Measurements from ENCODE around the gene INPP5D.
A peak's percentile ranks its signal among the peaks of the same experiment; 100 is the strongest.
"Not testable (repeated sequence)": the region's sequence is repeated elsewhere in the genome, so short reads cannot be mapped to it uniquely, and the experiment has no call there.

Gene INPP5D

DNA sequence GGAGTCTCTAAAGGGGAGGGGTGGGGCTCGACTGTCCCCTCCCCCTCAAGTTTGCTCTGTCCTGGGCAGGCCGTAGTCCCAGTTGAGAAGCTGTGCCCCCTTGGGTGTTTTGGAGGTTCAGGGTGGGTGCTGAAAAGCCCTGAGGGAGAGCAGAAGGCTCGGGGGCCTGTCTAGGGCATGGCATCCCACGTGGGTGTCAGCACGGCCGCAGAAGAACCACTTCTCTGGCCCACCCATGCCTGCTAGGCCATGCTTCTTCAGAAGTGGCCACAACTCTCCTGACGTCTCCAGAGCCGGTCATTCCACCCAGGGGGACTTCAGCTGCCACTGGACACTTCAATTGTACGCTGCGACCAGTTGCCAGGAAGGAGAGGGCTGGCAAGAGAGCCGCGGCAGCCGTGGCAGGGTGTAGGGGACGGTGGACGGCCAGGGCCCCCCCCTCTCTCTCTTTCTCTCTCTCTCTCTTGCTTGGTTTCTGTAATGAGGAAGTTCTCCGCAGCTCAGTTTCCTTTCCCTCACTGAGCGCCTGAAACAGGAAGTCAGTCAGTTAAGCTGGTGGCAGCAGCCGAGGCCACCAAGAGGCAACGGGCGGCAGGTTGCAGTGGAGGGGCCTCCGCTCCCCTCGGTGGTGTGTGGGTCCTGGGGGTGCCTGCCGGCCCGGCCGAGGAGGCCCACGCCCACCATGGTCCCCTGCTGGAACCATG is at the start of gene INPP5D:
Gene INPP5D, plus strand, starts transcription at position 546 of the 704 bp plus-strand sequence. Its CDS starts 137 bp downstream, at position 683.
- peak; percentile 81 for DNase-seq (ENCODE audit: low spot score)

DNA sequence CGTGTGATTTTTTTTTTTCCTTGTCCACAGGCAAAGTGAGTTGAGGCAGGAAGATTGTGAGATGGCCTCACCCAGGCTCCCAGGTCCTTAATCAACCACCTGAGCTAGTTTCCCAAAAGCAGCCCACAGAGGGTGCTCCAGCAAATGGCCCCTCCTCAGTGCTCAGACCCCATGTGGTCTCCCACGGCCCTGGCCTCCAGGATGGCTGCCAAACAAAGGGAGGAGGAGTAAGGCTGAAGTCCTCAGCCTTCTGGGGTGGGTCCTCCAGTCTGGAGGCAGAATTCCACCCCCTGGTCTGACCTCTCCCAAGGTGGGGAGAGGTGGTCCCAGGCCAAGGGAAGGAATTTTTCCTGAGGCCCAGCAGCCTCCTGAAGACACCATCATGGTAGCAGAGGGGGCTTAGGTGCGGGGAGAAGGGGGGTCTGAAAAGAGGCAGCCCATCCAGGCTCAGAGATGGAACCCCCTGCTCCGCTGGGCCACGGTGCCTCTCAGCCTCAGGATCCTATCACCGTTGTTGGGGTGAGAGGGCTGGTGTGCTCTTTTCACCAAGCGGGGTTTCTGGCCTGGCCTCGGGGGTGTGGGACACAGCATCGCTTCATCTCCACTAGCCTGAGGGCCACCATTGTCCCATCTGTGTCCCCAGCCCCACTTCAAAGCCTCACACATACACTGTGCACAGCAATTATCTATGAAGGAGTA is 49.4 kb upstream of the INPP5D start:
- DNase-seq (ENCODE audit: low spot score) = no peak

DNA sequence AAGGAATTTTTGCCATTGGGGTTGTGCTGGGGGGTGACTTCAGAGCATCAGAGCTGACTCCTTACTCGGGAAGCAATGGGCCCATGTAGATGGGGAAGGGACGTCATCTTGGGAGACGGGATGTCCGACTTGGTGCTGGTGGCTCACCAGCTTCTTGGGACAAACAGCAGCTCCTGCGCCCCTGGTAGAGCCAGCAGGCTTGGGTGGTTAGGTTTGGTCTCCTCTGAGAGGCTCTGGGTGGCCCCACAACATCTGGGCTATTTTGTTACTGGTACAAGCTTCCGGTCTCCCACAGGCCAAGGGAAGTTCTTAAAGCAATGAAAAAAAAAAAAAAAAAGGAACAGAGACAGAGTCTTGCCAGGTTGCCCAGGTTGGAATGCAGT is 48.9 kb upstream of the INPP5D start:
- DNase-seq (ENCODE audit: low spot score) = no peak

DNA sequence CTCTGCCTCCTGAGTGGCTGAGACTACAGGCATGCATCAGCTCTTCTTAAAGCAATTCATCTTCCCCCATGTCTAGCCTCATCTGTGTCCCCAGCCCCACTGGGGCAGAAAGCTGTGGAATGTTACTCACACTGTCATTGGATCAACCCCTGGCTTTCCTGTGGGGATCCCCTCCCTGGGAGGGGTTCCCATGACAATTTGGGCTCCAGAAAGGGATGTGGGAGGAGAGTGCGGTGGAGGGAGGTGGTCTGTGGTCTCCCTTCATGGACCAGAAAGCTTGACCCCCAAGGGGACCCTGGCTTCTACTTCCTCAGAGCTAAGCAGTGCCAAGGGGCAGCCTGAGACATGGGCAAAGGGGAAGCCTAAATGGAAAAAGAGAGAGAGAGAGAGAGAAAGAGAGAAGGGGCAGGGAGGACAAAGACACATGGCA is 48.4 kb upstream of the INPP5D start:
- no peak for DNase-seq (ENCODE audit: low spot score)

DNA sequence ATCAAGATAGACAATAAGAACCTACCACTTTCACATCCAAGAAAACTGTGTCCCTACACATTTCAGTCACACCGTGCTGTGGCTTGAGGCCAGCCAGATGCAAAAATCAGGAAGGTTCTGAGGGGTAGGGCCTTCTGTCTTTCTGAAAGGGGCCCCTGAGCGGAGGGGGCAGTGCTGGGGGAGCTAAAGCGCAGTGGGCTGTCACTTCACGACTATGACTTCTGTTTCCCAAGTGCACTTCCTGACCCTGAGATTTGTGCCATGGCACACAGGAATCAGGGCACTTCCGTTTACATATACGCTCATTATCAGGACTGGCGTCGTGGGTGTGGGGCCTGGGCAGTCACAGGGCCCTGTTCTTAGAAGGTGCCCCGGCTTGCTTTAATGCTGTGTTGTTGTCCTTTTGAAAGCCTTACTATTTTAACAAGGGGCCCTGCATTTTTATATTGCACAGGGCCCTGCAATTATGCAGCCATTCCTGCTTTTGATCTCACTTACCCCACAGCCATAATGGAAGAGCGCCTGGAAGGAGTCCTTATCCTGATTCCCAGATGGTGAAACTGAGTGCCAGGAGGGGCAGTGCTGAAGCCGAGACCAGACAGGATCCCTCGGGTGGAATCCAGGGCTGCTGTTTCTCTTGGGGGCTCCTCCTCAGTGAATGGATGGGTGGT is 47.7 kb upstream of the INPP5D start:
- DNase-seq (ENCODE audit: low spot score) = no peak

DNA sequence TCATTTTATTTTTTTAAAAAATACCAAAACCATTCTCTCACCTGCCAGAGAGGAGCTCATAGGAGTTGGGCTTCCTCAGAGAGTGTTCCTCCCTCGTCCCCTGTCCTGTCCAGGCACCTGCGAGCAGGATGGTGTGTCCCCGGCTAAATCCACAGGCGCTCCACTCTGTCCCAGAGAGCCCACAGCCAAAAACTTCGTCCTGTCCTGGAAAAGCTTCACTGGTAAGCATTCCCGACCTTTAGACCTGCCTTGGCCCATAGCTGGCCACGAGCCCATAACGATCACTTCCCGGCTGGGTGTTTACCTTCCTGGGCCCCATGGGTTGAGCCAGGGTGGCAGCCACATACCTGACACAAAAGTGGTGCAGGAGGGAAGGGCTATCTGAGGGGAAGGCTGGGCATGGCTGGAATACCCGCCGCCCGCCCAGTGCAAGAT is 47.1 kb upstream of the INPP5D start, which contains the start of gene NGEF:
Gene NGEF, minus strand, starts transcription at position 230 of the 435 bp plus-strand sequence. CDS start 38,366 bp downstream, outside the sequence.
- DNase-seq (ENCODE audit: low spot score) = no peak

DNA sequence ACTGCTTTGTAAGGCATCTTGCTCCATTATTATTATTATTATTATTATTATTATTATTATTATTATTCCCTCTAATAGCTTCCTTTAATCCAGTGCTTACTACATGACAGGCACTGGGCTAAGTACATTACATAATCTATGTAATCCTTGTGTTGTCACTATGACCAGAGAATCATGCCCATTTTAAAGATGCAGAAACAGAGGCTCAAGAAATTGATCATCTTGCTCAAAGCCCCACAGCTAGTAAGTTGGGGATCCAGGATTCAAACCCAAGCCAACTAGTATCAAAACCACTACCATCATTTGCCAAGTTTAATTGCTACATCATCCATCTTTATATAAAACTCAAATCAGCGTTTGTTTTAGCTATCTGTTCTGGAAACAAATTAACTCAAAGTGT is 46.5 kb upstream of the INPP5D start:
- DNase-seq (ENCODE audit: low spot score) = no peak

DNA sequence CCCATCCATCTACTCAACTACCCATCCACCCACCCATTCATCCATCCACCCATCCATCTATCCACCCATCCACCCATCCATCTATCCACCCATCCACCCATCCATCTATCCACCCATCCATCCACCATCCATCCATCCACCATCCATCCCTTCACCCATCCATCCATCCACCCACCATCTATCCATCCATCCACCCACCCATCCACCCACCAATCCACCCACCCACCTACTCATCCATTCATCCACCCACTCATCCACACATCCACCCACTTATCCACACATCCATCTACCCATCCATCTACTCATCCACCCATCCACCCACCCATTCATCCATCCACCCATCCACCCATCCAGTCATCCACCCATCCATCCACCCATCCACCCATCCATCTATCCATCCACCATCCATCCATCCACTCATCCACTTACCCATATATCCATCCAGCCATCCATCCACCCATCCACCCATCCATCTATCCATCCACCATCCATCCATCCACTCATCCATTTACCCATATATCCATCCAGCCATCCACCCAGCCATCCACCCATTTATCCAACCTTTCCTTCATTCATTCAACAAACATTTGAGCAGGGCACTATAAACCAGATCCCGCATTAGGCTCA is 45.0 kb upstream of the INPP5D start:
- DNase-seq (ENCODE audit: low spot score) = no peak

DNA sequence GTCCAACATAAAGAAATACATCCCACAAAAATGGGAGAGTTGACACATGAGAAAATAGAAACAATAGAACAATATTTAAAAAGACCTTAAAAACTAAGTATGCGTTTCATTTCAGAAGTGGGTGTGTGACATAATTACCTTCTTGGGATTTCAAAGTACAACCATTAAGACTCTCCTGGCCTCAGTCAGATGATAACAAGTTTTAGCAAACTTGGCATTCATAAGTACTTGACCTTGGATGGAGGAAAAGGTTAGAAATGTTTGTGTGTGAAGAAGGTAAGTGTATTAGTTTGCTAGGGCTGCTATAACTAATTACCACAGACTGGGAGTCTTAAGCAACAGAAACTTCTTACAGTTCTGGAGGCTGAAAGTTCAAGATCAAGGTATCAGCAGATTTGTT is 42.2 kb upstream of the INPP5D start:
- DNase-seq (ENCODE audit: low spot score) = no peak

DNA sequence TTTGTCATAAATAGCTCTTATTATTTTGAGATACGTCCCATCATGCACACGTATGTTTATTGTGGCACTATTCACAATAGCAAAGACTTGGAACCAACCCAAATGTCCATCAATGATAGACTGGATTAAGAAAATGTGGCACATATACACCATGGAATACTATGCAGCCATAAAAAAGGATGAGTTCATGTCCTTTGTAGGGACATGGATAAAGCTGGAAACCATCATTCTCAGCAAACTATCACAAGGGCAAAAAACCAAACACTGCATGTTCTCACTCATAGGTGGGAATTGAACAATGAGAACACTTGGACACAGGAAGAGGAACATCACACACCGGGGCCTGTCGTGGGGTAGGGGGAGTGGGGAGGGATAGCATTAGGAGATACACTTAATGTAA is 40.5 kb upstream of the INPP5D start:
- DNase-seq (ENCODE audit: low spot score) = not testable (repeated sequence)

DNA sequence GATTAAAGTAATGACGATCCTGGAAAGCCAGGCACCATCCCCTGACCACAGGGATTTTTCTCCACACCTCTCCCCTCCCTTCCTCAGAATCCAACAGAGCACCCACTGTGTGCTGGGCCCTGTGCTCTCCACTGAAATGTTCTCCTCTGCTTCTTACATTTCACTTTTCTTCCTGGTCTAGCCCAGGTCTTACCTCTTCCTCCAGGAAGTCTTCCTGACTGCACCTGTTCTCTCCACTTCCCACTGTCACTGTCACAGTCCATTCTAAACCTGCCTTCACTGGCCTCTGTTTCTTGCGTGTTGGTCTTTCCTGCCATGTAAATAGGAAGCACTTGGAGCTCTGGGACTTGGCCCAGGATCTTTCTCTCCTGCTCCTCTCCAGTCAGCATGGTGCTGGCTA is 39.7 kb upstream of the INPP5D start:
- DNase-seq (ENCODE audit: low spot score) = no peak

DNA sequence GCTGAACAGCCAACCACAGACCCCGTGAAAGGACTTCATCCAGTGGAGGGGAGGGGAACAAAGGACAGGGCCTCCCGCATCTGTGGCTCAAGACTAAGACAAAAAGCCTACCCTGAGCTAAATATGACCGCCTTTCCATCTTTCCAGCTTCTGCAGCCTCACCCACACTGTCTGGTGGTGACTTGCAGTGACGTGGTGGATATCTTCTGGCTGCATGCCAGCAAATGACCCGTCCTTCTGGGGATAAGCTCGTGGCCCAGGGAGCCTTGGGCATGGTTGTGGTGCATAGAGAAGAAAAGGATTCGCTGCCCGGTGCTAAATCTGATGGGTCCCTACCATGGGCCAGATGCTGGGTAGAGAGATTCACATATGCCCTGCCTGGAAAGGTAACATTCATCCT is 38.4 kb upstream of the INPP5D start:
- no peak for DNase-seq (ENCODE audit: low spot score)

DNA sequence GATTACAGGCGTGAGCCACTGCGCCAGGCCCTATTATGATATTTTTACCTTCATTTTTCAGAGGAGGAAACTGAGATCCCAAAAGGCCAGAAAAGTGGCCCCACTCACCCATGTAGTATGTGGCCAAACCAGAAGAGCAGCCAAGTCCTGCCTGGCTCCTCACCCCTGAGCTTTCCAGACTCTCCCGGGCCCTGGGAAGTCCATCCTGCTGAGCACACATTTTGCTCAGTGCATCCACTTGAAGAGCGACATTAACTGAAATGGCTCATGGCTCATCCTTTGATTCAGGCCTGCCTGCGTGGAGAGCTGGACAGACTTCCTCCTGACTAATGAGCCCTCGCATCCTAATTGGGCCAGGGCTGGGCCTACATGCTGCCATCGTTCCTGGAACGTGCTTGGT is 37.6 kb upstream of the INPP5D start:
- DNase-seq (ENCODE audit: low spot score) = no peak

DNA sequence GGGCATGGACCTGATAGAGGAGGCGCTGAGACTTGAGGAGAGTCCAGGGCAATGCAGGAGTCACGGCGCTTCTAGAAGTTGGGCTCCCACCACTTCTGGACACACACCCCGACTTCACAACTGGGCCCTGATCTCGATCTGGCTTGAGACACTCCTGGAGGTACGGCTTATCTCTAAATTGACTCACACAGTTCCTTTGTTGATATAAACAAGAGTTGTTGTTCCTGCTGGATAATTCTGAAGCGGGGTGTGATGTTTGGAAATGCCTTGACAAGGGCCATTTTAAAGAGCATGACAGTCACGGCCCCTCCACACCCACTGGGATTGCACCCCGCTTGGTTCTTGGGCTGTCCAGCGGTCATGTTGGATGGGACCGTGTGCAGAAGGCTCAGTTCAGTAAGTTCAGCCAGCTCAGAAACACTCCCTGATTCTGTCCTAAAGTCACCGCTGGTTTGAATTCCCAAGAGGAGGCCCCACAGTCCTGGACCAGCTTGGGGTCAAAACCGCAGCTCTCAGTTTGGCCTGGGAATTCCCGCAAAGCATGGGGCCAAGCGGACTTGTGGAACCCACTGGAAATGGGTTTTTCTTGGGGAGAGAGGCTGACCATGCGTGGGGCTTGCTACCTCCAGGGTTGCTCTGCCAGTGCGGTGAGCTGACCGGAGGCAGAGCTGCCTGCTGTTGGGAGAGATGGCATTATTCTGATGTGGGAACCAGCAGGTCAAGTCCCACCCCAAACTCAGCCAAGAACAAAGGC is 37.0 kb upstream of the INPP5D start:
- no peak for DNase-seq (ENCODE audit: low spot score)

DNA sequence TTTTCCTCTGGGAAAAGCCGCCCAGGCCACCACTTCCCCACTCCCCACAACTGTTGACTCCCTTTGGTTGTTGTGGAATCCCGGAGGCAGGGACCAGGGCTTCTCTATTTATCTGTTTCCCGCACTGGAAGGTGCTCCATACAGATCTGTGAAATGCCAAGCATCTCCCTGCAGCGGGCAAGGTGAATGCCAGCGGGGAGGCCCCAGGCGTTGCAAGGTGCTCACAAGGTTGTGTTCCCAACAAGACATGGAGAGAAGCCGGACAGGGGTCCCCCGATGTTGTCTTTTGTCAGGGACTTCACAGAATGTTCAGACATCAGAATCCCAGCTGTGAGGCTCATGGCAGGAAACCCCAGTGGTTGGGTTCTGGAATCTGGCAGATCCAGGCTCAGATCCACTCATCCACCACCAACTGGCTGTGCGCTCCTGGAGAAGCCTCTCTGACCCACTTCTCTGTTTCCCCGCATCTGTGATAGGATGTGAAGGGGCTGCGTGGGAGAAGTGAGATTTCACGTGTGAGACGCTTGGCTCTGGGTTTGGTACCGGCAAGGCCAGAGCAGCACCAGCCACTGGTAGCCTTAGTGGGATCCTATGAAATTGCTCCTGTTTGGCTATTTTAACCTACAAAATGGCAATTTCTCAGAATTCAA is 36.3 kb upstream of the INPP5D start:
- DNase-seq (ENCODE audit: low spot score) = no peak

DNA sequence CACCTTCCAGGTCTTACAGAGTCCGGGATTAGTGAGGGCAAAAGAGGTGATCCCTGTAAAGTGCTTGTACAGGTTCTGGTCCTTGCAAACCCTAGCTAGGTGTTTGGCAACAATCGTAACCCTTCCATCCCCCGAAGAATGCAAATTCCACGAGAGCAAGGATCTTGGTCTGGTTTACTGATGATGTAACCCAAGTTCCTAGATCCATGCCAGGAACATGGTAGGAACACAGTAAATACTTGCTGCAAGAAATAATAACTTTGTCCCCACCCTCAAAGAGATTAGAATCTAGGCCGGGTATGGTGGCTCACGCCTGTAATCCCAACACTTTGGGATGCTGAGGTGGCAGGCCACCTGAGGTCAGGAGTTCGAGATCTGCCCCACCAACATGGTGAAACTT is 34.4 kb upstream of the INPP5D start:
- no peak for DNase-seq (ENCODE audit: low spot score)

DNA sequence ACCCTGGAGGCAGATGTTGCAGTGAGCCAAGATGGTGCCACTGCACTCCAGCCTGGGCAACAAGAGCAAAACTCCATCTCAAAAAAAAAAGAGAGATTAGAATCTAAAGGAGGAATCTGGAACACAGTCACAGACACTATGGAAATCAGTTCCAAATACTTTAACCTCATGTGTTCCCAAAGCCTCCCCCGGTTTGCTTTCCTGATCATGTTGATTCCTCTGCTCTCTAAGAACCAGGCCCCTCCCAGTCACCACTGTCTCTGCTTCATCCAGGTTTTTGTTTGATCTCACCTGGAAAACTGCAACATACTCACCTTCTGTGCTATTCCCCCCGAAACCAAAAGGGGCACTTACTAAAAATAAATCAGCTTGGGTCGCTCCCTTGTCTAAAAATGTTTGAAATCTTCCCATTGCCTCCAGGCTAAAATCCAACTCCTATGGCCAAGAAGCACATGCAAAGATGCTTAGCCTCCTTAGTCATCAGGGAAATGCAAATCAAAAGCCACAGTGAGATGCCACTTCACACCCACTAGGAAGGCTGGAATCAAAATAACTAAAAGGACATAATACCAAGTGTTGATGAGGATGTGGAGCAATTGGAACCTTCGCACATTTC is 33.8 kb upstream of the INPP5D start:
- DNase-seq (ENCODE audit: low spot score) = no peak

DNA sequence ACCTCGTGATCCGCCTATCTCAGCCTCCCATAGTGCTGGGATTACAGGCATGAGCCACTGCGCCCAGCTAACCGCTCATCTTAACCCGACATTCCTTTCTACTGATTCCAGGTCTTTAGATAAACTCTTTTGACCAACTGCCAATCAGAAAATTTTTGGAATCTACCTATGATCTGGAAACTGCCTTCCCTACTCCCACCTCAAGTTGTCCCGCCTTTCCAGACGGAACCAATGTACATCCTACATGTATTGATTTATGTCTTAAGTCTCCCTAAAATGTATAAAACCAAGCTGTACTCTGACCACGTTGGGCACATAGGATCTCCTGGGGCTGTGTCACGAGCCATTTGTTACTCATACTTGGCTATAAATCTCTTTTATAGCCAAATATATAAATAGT is 30.8 kb upstream of the INPP5D start:
- no peak for DNase-seq (ENCODE audit: low spot score)

DNA sequence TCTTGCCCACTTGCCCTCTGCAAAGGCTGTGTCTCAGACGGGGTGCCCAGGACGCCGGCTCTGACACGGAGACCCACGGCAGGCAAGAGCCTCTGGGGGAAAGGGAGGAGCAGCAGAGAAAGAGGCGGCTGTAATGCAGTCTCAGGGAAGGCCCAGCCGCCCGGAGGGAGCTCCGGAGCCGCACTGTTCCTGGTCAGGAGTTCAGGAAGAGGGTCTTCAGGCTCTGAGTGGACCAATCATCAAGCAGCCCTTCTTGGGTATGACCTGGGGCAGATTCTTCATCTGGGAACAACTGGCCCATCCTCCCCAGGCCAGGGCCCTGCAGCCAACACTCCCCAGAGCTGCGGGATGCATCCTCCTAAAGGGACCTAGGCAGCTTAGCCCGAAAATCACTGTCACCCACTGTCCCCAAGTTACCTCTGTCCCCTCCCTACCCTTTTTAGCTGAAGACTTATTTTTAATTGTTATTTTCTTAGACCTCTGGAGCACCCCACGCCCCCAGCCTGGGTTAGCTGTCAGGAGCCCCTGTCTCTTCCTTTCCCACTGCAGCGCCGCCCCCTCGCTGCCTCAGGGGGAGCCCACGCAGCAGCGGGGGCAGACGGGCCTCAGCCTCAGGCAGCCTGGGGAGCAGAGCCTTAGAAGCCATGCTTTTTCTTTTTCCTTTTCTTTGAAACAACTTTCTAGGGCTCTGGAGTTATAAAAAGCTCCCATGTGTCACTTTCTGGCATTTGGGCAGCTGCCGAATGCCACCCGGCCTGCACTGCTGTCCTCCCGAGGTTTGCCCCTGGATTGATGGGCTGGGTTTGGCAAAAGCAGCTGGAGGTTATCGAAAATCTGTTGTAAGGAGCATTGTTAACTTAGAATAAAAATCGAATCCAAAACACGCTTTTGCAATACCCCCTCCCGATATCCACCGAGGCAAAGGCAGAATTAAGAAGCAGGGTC is 28.3 kb upstream of the INPP5D start:
- no peak for DNase-seq (ENCODE audit: low spot score)

Measured in CD4-positive, alpha-beta T cell treated with Interleukin-15 for 4 hours (primary cell).